ENCODE data around the gene SOAT1.

SOAT1 gene

GRCh38 chr1:179365342-179366092, 71.9 kb downstream of the SOAT1 start, which contains the start of gene AXDND1:
TSS of gene AXDND1 (plus strand) at chr1:179365971. CDS start at chr1:179366510, 539 bp downstream.
- Histone ChIP-seq H3K27ac (peak within 1 kb of the TSS; percentile 98), H3K4me3 (ENCODE audit: low read depth, low read length) (peak within 1 kb of the TSS; percentile 73), H3K27me3 (replicated peaks) (no peaks in the 10 kb centered on the region), H3K36me3 (replicated peaks) (no peaks in the 10 kb centered on the region)
- in situ Hi-C loops (cut with HindIII; ENCODE audit: low pct_ligation_motif_present, low sequenced_read_pairs), result no loop called here
- TF ChIP-seq CTCF (IDR thresholded peaks at IDR 0.05; ENCODE audit: low read depth, low read length, missing control alignments), result no peak
- DNase-seq, result peak; percentile 90

- no peaks in the 10 kb centered on the region for H3K27me3 ChIP-seq (replicated peaks)
- DNase-seq, result no peak
- H3K27ac ChIP-seq, result peak overlapping the region; percentile 98
- in situ Hi-C loops (cut with HindIII; ENCODE audit: low pct_ligation_motif_present, low sequenced_read_pairs), result no loop called here
- H3K36me3 ChIP-seq (replicated peaks), result no peaks in the 10 kb centered on the region
- peak overlapping the region; percentile 73 for H3K4me3 ChIP-seq (ENCODE audit: low read depth, low read length)
- TF ChIP-seq CTCF (IDR thresholded peaks at IDR 0.05; ENCODE audit: low read depth, low read length, missing control alignments), result no peak
Observed at GRCh38 chr1:179366093-179366800, 72.7 kb downstream of the SOAT1 start.

- no peaks in the 10 kb centered on the region for H3K27me3 ChIP-seq (replicated peaks)
- H3K36me3 ChIP-seq (replicated peaks), result no peaks in the 10 kb centered on the region
- no peak overlapping the region for H3K4me3 ChIP-seq (ENCODE audit: low read depth, low read length)
- no peak overlapping the region for H3K27ac ChIP-seq
- peak; percentile 65 for TF ChIP-seq CTCF (IDR thresholded peaks at IDR 0.05; ENCODE audit: low read depth, low read length, missing control alignments)
- in situ Hi-C loops (cut with HindIII; ENCODE audit: low pct_ligation_motif_present, low sequenced_read_pairs), result no loop called here
- DNase-seq, result peak; percentile 53
Observed at GRCh38 chr1:179369751-179370341, 76.2 kb downstream of the SOAT1 start.

GRCh38 chr1:179372160-179372559, 78.6 kb downstream of the SOAT1 start:
- Histone ChIP-seq H3K4me3 (ENCODE audit: low read depth, low read length) (no peak overlapping the region), H3K27me3 (replicated peaks) (no peaks in the 10 kb centered on the region), H3K27ac (no peak overlapping the region), H3K36me3 (replicated peaks) (no peaks in the 10 kb centered on the region)
- no peak for DNase-seq
- in situ Hi-C loops (cut with HindIII; ENCODE audit: low pct_ligation_motif_present, low sequenced_read_pairs), result no loop called here
- TF ChIP-seq CTCF (IDR thresholded peaks at IDR 0.05; ENCODE audit: low read depth, low read length, missing control alignments), result no peak

GRCh38 chr1:179376223-179376622, 82.6 kb downstream of the SOAT1 start:
- Histone ChIP-seq H3K4me3 (ENCODE audit: low read depth, low read length) (no peak overlapping the region), H3K27me3 (replicated peaks) (no peaks in the 10 kb centered on the region), H3K27ac (no peak overlapping the region), H3K36me3 (replicated peaks) (no peaks in the 10 kb centered on the region)
- DNase-seq, result no peak
- in situ Hi-C loops (cut with HindIII; ENCODE audit: low pct_ligation_motif_present, low sequenced_read_pairs), result no loop called here
- no peak for TF ChIP-seq CTCF (IDR thresholded peaks at IDR 0.05; ENCODE audit: low read depth, low read length, missing control alignments)

Measured in brain microvascular endothelial cell (primary cell).